Psoas muscle (tissue), 8 donors: Measurements from ENCODE around the gene TEX10. TPM values are rescaled to one million over a fixed set of nuclear protein-coding genes. Genes with fewer than 3 reads are reported as not detected.

ENCODE experiments used
- ATAC-seq, 4 donors: fragments of 200-7000 bp; cut with Tn5 transposase; one replicate each; pipeline ENCODE4 v1.9.1; 2020; ENCODE audit warnings: moderate library complexity in 3 of 4, mild to moderate bottlenecking in 2 of 4
- DNase-seq, 2 donors: peaks; one replicate each; pipeline ENCODE4 v3.0.0-alpha.2; 2020
- H3K27ac ChIP-seq: fragments of 200-600 bp; one replicate; pipeline ENCODE4 v1.8.0; 2022
- H3K27me3 ChIP-seq, 3 donors: fragments of 200-600 bp in 1 of 3; one replicate each; pipeline versions ENCODE4 v1.6.1 to v1.8.0; 2013 to 2022; ENCODE audit warnings: low read length in 2 of 3, mild to moderate bottlenecking in 2 of 3, moderate library complexity in 1 of 3; ENCODE audit not compliant: insufficient read depth in 3 of 3
- H3K36me3 ChIP-seq, 2 donors: fragments of 200-600 bp in 1 of 2; one replicate each; pipeline versions ENCODE4 v1.6.1 to v1.8.0; 2013 to 2022; ENCODE audit warnings: low read depth in 1 of 2, mild to moderate bottlenecking in 1 of 2, moderate library complexity in 1 of 2; ENCODE audit not compliant: insufficient read depth in 1 of 2
- H3K4me1 ChIP-seq: fragments of 200-600 bp; one replicate; pipeline ENCODE4 v1.8.0; 2022
- H3K4me3 ChIP-seq: fragments of 200-600 bp; one replicate; pipeline ENCODE4 v1.8.0; 2022; ENCODE audit warnings: mild to moderate bottlenecking
- H3K9me3 ChIP-seq: fragments of 200-600 bp; one replicate; pipeline ENCODE4 v1.8.0; 2022
- CTCF ChIP-seq: fragments of 200-600 bp; IDR thresholded peaks from one replicate; pipeline ENCODE4 v1.8.0; 2022; ENCODE audit warnings: antibody characterized with exemption
- WGBS, 3 donors: extraction: QIAGEN DNeasy Blood & Tissue Kit; methylation state at CpG; one replicate each; pipeline versions ENCODE4 v1.1.6 to v1.1.7; 2013; 5-methylcytosine and 5-hydroxymethylcytosine counted together
- intact Hi-C, 2 donors: fragments of 100-400 bp; cut with DNase I; formaldehyde crosslinking; loops; one replicate each; pipeline versions ENCODE4 v1.11.0 to v1.14.2; 2022
- polyA plus RNA-seq, 3 donors: library from polyadenylated mRNA; stranded (reverse); fragments of 200-250 nt; gene quantifications; one replicate each; pipeline ENCODE4 v1.2.3, GENCODE V29; 2013
- total RNA-seq, 4 donors: library from RNA; stranded (reverse); fragmentation: NEBNext Ultra II Directional in 2 of 4; extraction: Animal tissue kit (Norgen Biotek cat#: 25700) in 2 of 4; gene quantifications; one replicate each; pipeline versions ENCODE4 v1.2.1 to v1.2.4, GENCODE V29; 2021 to 2023
- donor health status: healthy with polysubstance abuse.
- donor health status: DM: no; HTN: no; CAD: no; lungs with moderate emphysema.
- donor health status: Bipolar disorder and iron deficiency.
- donor health status: healthy.
- donor health status: DM: yes; HTN: yes; CAD: no.
- donor health status: DM: no; HTN: no; CAD: no.
- donor health status: DM: no; HTN: no; CAD: no.
- donor health status: DM: yes; HTN: yes; CAD: no.

Gene TEX10
- total and polyA plus RNA-seq, 7 donors, result 9.8 to 23.1 (median 14.5) TPM

DNA sequence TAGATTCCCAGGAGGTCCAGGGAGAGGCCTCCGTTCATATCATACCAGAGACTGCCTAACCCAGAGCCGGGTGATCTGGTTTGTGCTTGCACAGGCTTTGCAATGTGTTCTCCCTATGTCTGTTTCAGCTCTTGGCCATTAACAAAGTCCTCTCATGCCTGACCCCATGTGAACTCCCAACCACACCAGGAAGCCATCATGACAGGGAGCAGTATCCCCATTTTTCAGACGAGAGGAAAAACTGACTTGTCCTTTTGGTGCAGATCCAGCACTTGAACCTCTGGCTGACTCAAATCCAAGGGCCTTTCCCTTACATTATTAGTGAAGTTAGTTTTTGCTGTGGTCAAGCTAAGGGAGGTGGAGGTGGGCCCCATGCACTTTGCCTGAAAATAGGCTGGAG lies 58.4 kb downstream of the TEX10 start:
- no peak for TF ChIP-seq CTCF
- intact Hi-C loops, result no loop called here
- Histone ChIP-seq H3K27ac (no peak overlapping the region), H3K9me3 (no peaks in the 10 kb centered on the region), H3K4me1 (no peaks in the 10 kb centered on the region), H3K27me3 (no peaks in the 10 kb centered on the region), H3K4me3 (no peak overlapping the region), H3K36me3 (peaks cover 6 to 91% of the 10 kb centered on the region in 2 donors)
- DNase-seq, result no peak
- 74 to 78% (median 74%) methylated on average over 3 of the region's 3 CpGs for WGBS, 3 donors
- no peak for ATAC-seq

- Histone ChIP-seq H3K36me3 (peaks cover 9 to 85% of the 10 kb centered on the region in 2 donors), H3K27ac (no peak overlapping the region), H3K27me3 (no peaks in the 10 kb centered on the region), H3K4me3 (no peak overlapping the region), H3K9me3 (no peaks in the 10 kb centered on the region), H3K4me1 (no peaks in the 10 kb centered on the region)
- DNase-seq, result no peak
- intact Hi-C loops, result no loop called here
- ATAC-seq, result no peak
- TF ChIP-seq CTCF, result no peak
- WGBS, 3 donors, result 94 to 98% (median 96%) methylated on average over 13 of the region's 13 CpGs
Measured at GRCh38 chr9:100292414-100292813, 60.3 kb downstream of the TEX10 start.

DNA sequence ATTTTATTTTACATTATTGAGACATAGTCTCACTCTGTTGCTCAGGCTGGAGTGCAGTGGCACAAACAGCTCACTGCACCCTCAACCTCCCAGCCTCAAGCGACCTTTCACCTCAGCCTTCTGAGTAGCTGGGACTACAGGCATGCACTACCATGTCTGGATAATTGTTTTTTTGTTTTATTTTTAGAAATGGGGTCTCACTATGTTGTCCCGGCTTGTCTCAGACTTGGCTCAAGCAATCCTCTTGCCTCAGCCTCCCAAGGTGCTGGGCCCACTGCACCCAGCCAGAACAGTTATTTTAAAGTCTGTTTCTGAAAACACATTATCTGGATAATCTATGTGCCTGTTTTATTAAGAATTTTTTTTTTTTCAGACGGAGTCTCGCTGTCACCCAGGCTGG lies 62.0 kb downstream of the TEX10 start:
- 97 to 99% (median 98%) methylated on average over 4 of the region's 4 CpGs for WGBS, 3 donors
- Histone ChIP-seq H3K4me3 (no peak overlapping the region), H3K27ac (no peak overlapping the region), H3K36me3 (peaks cover 7 to 81% of the 10 kb centered on the region in 2 donors), H3K9me3 (no peaks in the 10 kb centered on the region), H3K4me1 (no peaks in the 10 kb centered on the region), H3K27me3 (no peaks in the 10 kb centered on the region)
- ATAC-seq (no peak), DNase-seq (no peak)
- no peak for TF ChIP-seq CTCF
- intact Hi-C loops, result no loop called here

DNA sequence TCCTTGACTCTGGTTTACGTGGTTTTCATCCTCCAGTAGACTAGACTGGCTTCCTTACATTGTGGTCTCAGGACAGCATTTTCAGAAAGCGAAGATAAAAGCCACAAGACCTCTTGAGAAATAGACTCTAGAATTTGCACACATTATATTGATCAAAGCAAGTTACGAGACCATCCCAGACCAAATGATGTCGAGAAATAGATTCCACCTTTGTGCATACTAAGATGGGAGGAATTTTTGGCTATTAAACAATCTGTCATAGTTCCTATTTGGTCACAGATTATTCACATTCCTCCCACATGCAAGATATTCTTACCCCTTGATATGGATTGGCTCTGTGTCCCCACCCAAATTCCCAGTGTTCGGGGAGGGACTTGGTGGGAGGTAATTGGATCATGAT lies 65.6 kb downstream of the TEX10 start:
- no peaks in the 10 kb centered on the region for H3K4me1 ChIP-seq
- intact Hi-C loops, result no loop called here
- H3K36me3 ChIP-seq, result peaks cover 6 to 73% of the 10 kb centered on the region in 2 donors
- 97 to 98% (median 98%) methylated on average over 5 of the region's 5 CpGs for WGBS, 3 donors
- no peaks in the 10 kb centered on the region for H3K27me3 ChIP-seq
- H3K9me3 ChIP-seq, result no peaks in the 10 kb centered on the region
- DNase-seq (no peak), ATAC-seq (no peak)
- no peak overlapping the region for H3K4me3 ChIP-seq
- H3K27ac ChIP-seq, result no peak overlapping the region
- no peak for TF ChIP-seq CTCF

GRCh38 chr9:100286257-100286656 lies 66.5 kb downstream of the TEX10 start:
- Histone ChIP-seq H3K4me1 (no peaks in the 10 kb centered on the region), H3K27me3 (no peaks in the 10 kb centered on the region), H3K27ac (no peak overlapping the region), H3K36me3 (peaks cover 6 to 66% of the 10 kb centered on the region in 2 donors), H3K4me3 (no peak overlapping the region), H3K9me3 (no peaks in the 10 kb centered on the region)
- DNase-seq (no peak), ATAC-seq (no peak)
- intact Hi-C loops, result no loop called here
- TF ChIP-seq CTCF, result no peak
- 89 to 95% (median 90%) methylated on average over 6 of the region's 6 CpGs for WGBS, 3 donors
